Hepatocyte (in vitro differentiated cells): Measurements from ENCODE around the gene GON4L. TPM values are rescaled to one million over a fixed set of nuclear protein-coding genes. Genes with fewer than 3 reads are reported as not detected.

Source experiments
- DNase-seq: peaks from one replicate; pipeline ENCODE4 v3.0.0-alpha.2; 2016; ENCODE audit warnings: low spot score
- H2AFZ ChIP-seq: fragments of 200-600 bp; sonication (generic); 2 replicates; pipeline ENCODE4 v1.6.0; 2016; ENCODE audit warnings: antibody characterized with exemption, mild to moderate bottlenecking
- H3K27ac ChIP-seq: fragments of 200-600 bp; sonication (generic); 2 replicates; pipeline ENCODE4 v1.5.1; 2016; ENCODE audit warnings: mild to moderate bottlenecking
- H3K27me3 ChIP-seq: fragments of 200-600 bp; sonication (generic); 2 replicates; pipeline ENCODE4 v1.6.1; 2016
- H3K36me3 ChIP-seq: fragments of 200-600 bp; sonication (generic); replicated peaks from 2 replicates; pipeline ENCODE4 v1.5.1; 2016; ENCODE audit warnings: low read depth; ENCODE audit not compliant: insufficient read depth
- H3K4me1 ChIP-seq: fragments of 200-600 bp; sonication (generic); 2 replicates; pipeline ENCODE4 v1.5.1; 2016; ENCODE audit warnings: mild to moderate bottlenecking, moderate library complexity; ENCODE audit not compliant: insufficient read depth
- H3K4me2 ChIP-seq: fragments of 200-600 bp; sonication (generic); 2 replicates; pipeline ENCODE4 v1.6.0; 2016
- H3K4me3 ChIP-seq: fragments of 200-600 bp; sonication (generic); 2 replicates; pipeline ENCODE4 v1.5.1; 2016; ENCODE audit warnings: mild to moderate bottlenecking
- H3K79me2 ChIP-seq: fragments of 200-600 bp; sonication (generic); 2 replicates; pipeline ENCODE4 v1.6.0; 2017; ENCODE audit warnings: mild to moderate bottlenecking
- H3K9me2 ChIP-seq: fragments of 200-600 bp; sonication (generic); replicated peaks from 2 replicates; pipeline ENCODE4 v1.6.0; 2017; ENCODE audit warnings: mild to moderate bottlenecking; ENCODE audit not compliant: insufficient read depth
- H3K9me3 ChIP-seq: fragments of 200-600 bp; sonication (generic); 2 replicates; pipeline ENCODE4 v1.5.1; 2016; ENCODE audit warnings: low read depth, mild to moderate bottlenecking
- H4K20me1 ChIP-seq: fragments of 200-600 bp; sonication (generic); 2 replicates; pipeline ENCODE4 v1.6.0; 2016; ENCODE audit warnings: mild to moderate bottlenecking; ENCODE audit not compliant: insufficient read depth, poor library complexity, severe bottlenecking
- CTCF ChIP-seq: fragments of 200-600 bp; sonication (generic); IDR thresholded peaks from 2 replicates; pipeline ENCODE4 v1.5.1; 2016; ENCODE audit warnings: antibody characterized with exemption, mild to moderate bottlenecking; ENCODE audit not compliant: poor library complexity
- EZH2 ChIP-seq: fragments of 200-600 bp; sonication (generic); IDR thresholded peaks from 2 replicates; pipeline ENCODE4 v1.6.1; 2016; ENCODE audit warnings: antibody characterized with exemption, mild to moderate bottlenecking, borderline replicate concordance
- EZH2phosphoT487 ChIP-seq: fragments of 200-600 bp; sonication (generic); IDR thresholded peaks from one replicate; pipeline ENCODE4 v1.6.1; 2018; ENCODE audit warnings: antibody characterized with exemption, mild to moderate bottlenecking, low read depth, moderate library complexity; ENCODE audit not compliant: unreplicated experiment, severe bottlenecking
- WGBS: methylation state at CpG from one replicate; pipeline ENCODE4 v1.1.6; 2016; ENCODE audit warnings: low lambda C conversion rate; ENCODE audit errors: missing lambda C conversion rate; 5-methylcytosine and 5-hydroxymethylcytosine counted together
- polyA plus RNA-seq: library from polyadenylated mRNA; unstranded; fragments of >200 nt; fragmentation: Nextera tagmentation; extraction: Ambion mirVana; gene quantifications from 2 replicates; pipeline ENCODE4 v1.2.1, GENCODE V29; 2016
- total RNA-seq: library from RNA; depleted of rRNA; stranded (reverse); fragments of >200 nt; gene quantifications from 2 replicates; pipeline ENCODE4 v1.2.3, GENCODE V29; 2014

Gene GON4L
- total and polyA plus RNA-seq, 2 experiments from 2014 or later, result 20.8 to 33.3 TPM

DNA sequence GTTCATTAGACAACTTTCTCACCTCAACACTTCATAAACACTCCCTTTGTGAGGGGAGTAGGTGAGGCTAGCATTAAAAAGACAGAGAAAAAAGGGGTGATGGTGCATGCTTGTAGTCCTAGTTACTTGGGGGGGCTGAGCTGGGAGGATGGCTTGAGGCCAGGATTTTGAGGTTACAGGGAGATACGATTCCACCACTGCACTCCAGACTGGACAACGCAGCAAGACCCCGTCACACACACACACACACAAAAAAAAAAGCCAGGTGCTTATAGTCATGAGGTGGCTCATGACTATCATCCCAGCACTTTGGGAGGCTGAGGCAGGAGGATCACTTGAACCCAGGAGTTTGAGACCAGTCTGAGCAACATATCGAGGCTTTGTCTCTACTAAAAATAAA is 29.6 kb downstream of the GON4L start:
- peaks cover 8% of the 10 kb centered on the region for H3K79me2 ChIP-seq
- no peak for DNase-seq
- no peaks in the 10 kb centered on the region for H3K27me3 ChIP-seq
- WGBS, result 99% methylated on average over 4 of the region's 4 CpGs
- H4K20me1 ChIP-seq, result no peaks in the 10 kb centered on the region
- H2AFZ ChIP-seq, result no peak overlapping the region
- no peak overlapping the region for H3K4me3 ChIP-seq
- TF ChIP-seq CTCF (no peak), EZH2phosphoT487 (no peak), EZH2 (no peak)
- H3K9me3 ChIP-seq, result no peaks in the 10 kb centered on the region
- H3K36me3 ChIP-seq, result no peaks in the 10 kb centered on the region
- H3K27ac ChIP-seq, result no peak overlapping the region
- H3K9me2 ChIP-seq, result no peaks in the 10 kb centered on the region
- H3K4me2 ChIP-seq, result no peak overlapping the region
- no peaks in the 10 kb centered on the region for H3K4me1 ChIP-seq

DNA sequence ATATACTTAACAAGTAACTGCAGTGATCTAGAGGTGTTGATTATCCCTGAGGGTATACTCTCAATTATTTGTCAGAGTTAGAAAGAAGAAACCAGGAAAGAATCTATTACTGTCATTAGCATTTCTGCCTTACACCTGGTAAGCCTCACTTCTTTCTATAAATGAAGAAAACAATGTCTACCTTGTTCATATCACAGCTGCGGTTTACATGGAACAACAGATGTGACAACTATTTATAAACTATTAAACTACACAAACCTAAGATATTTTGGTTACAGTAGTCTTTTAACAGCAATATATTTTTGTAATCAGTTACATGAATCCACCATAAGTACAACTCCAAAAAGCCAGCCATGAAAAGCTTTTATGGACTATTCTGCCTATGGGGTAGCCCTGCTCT is 40.7 kb downstream of the GON4L start:
- H3K27ac ChIP-seq, result no peak overlapping the region
- DNase-seq, result no peak
- WGBS, result 100% methylated on average over 1 of the region's 1 CpG
- no peak for TF ChIP-seq EZH2phosphoT487
- no peak for TF ChIP-seq EZH2
- no peak for TF ChIP-seq CTCF
- H3K9me3 ChIP-seq, result no peaks in the 10 kb centered on the region
- H4K20me1 ChIP-seq, result no peaks in the 10 kb centered on the region
- H3K4me1 ChIP-seq, result no peaks in the 10 kb centered on the region
- peaks cover 5% of the 10 kb centered on the region for H3K36me3 ChIP-seq
- H3K4me3 ChIP-seq, result no peak overlapping the region
- H3K4me2 ChIP-seq, result no peak overlapping the region
- H3K27me3 ChIP-seq, result no peaks in the 10 kb centered on the region
- H3K79me2 ChIP-seq, result no peaks in the 10 kb centered on the region
- H2AFZ ChIP-seq, result no peak overlapping the region
- no peaks in the 10 kb centered on the region for H3K9me2 ChIP-seq

GRCh38 chr1:155813672-155814071 is 43.3 kb downstream of the GON4L start:
- Histone ChIP-seq H3K4me1 (no peaks in the 10 kb centered on the region), H3K36me3 (no peaks in the 10 kb centered on the region), H3K4me2 (no peak overlapping the region), H2AFZ (no peak overlapping the region), H3K9me3 (no peaks in the 10 kb centered on the region), H3K9me2 (no peaks in the 10 kb centered on the region), H3K79me2 (no peaks in the 10 kb centered on the region), H4K20me1 (no peaks in the 10 kb centered on the region), H3K27me3 (no peaks in the 10 kb centered on the region), H3K4me3 (no peak overlapping the region), H3K27ac (no peak overlapping the region)
- 98% methylated on average over 3 of the region's 3 CpGs for WGBS
- TF ChIP-seq EZH2 (no peak), EZH2phosphoT487 (no peak), CTCF (no peak)
- no peak for DNase-seq

DNA sequence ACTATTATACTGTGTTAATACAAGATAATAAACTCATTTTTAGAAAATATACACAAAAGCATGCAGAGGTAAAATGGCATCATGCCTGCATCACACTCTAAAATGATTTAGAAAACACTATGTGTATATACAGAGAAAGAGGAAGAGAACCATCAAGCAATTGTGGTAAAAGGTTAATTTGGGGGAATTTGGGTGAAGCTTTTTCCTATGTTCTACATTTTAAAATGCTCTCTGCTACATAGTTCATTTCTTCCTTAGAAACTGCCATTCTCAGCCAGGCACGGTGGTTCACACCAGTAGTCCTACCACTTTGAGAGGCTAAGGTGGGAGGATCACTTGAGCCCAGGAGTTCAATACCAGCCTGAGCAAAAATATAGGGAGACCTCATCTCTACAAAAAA is 44.1 kb downstream of the GON4L start:
- Histone ChIP-seq H3K9me3 (no peaks in the 10 kb centered on the region), H3K9me2 (no peaks in the 10 kb centered on the region), H3K27ac (no peak overlapping the region), H3K4me3 (no peak overlapping the region), H3K4me1 (no peaks in the 10 kb centered on the region), H4K20me1 (no peaks in the 10 kb centered on the region), H3K79me2 (no peaks in the 10 kb centered on the region), H2AFZ (no peak overlapping the region), H3K27me3 (no peaks in the 10 kb centered on the region), H3K36me3 (no peaks in the 10 kb centered on the region), H3K4me2 (no peak overlapping the region)
- WGBS, result 96% methylated on average over 1 of the region's 1 CpG
- DNase-seq, result no peak
- no peak for TF ChIP-seq EZH2phosphoT487
- no peak for TF ChIP-seq CTCF
- no peak for TF ChIP-seq EZH2
